ENCODE data around the gene POLR2E. TPM values are rescaled to one million over a fixed set of nuclear protein-coding genes. Genes with fewer than 3 reads are reported as not detected.

Gene POLR2E
- total RNA-seq, 1 donor from 2014 or later, result 173 TPM

DNA sequence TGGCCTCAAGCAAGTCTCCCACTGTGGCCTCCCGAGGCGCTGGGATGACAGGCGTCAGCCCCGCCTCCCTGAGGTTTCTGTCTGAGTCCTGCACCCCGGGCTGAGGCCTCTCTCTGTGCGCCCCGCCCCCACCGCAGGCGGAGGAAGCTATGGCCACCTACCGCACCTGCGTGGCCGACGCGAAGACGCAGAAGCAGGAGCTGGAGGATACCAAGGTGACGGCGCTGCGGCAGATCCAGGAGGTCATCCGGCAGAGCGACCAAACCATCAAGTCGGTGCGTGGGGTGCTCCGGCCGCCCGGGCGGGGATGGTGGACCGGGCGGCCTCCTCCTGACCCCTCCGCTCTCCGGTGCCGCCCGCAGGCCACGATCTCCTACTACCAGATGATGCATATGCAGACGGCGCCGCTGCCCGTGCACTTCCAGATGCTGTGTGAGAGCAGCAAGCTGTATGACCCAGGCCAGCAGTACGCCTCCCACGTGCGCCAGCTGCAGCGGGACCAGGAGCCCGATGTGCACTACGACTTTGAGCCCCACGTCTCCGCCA, 15.5 kb downstream of the POLR2E start:
- TF ChIP-seq, protein P1, sequence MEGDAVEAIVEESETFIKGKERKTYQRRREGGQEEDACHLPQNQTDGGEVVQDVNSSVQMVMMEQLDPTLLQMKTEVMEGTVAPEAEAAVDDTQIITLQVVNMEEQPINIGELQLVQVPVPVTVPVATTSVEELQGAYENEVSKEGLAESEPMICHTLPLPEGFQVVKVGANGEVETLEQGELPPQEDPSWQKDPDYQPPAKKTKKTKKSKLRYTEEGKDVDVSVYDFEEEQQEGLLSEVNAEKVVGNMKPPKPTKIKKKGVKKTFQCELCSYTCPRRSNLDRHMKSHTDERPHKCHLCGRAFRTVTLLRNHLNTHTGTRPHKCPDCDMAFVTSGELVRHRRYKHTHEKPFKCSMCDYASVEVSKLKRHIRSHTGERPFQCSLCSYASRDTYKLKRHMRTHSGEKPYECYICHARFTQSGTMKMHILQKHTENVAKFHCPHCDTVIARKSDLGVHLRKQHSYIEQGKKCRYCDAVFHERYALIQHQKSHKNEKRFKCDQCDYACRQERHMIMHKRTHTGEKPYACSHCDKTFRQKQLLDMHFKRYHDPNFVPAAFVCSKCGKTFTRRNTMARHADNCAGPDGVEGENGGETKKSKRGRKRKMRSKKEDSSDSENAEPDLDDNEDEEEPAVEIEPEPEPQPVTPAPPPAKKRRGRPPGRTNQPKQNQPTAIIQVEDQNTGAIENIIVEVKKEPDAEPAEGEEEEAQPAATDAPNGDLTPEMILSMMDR (IDR thresholded peaks at IDR 0.05), result no peak
- DNase-seq (no peak), ATAC-seq (ENCODE audit: low read depth) (no peak)
- H3K4me3 Mint-ChIP-seq, result no peak overlapping the region
- CTCF ChIA-PET, result interaction anchor here (1.1 kb wide), 1 partner anchor 15 kb away, joined by 4 read pairs; no protein-coding TSS in a partner anchor
- POLR2A ChIA-PET, result interaction anchor here (0.6 to 13.1 kb wide), 6 partner anchors 7 to 189 kb away, joined by 3 to 184 read pairs (median 4); partner anchors contain the start of genes ABCA7, ARHGAP45 and CIRBP
- H3K9me3 Mint-ChIP-seq, result no peaks in the 10 kb centered on the region
- peak overlapping the region; percentile 41 for H3K27ac Mint-ChIP-seq
- peaks cover 59% of the 10 kb centered on the region for H3K4me1 Mint-ChIP-seq
- intact Hi-C loops (cut with micrococcal nuclease), result no loop called here
- peaks cover 62% of the 10 kb centered on the region for H3K36me3 Mint-ChIP-seq (ENCODE audit: low read depth)
- no peaks in the 10 kb centered on the region for H3K27me3 Mint-ChIP-seq

DNA sequence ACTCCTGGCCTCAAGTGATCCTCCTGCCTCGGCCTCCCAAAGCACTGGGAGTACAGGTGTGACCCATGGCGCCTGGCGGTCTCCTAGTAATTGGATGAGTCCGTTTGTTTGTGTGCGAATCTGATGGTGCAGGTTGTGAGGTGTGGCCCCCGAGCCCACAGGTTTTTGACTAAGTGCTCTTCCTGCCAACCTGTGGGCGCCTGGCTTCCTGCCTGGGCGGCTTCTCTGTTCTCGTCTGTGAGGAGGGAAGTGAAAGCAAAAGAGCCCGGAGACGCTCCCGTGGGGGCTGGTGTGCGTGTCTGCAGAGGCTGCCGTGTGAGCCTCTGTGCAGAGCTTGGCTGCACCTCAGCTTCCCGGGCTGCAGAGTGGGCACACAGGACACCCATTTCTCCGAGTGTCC, 18.2 kb downstream of the POLR2E start:
- peak; percentile 89 for ATAC-seq (ENCODE audit: low read depth)
- peak; percentile 84 for DNase-seq
- TF ChIP-seq, protein P1 (IDR thresholded peaks at IDR 0.05), result no peak
- Mint-ChIP-seq H3K4me3 (peak overlapping the region; percentile 71), H3K4me1 (peaks cover 67% of the 10 kb centered on the region), H3K36me3 (ENCODE audit: low read depth) (peaks cover 60% of the 10 kb centered on the region), H3K27me3 (no peaks in the 10 kb centered on the region), H3K9me3 (no peaks in the 10 kb centered on the region), H3K27ac (peak overlapping the region; percentile 93)
- intact Hi-C loops (cut with micrococcal nuclease), result loop anchor here (1.0 kb wide), 4 partner anchors 10 to 56 kb away; partner anchors contain the start of genes ABCA7, ARHGAP45, RNU6-2 and TMEM259
- POLR2A ChIA-PET, result interaction anchor here (0.6 to 13.1 kb wide), 25 partner anchors 9 to 361 kb away, joined by 3 to 184 read pairs (median 6); partner anchors contain the start of genes ABCA7, ARHGAP45, CIRBP and CNN2
- CTCF ChIA-PET, result interaction anchor here (1.1 kb wide), 1 partner anchor 12 kb away, joined by 3 read pairs; no protein-coding TSS in a partner anchor

DNA sequence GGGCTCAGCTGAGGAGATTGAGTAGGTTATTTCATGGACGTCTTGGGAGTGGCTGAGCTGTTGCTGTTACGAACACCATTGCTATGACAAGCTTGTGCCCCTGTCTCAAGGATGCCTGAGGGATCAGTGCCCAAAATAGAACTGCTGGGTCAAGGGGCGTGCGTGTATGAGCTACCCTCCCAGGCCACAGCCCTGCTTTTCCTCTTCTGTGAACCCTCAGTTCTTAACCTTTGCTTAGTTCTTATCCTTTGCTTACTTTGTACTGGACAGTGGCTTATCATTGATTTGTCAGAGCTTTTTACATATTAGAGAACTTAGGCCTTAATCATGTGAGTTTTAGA, 19.2 kb downstream of the POLR2E start:
- H3K4me3 Mint-ChIP-seq, result peak overlapping the region; percentile 53
- peaks cover 66% of the 10 kb centered on the region for H3K4me1 Mint-ChIP-seq
- no peaks in the 10 kb centered on the region for H3K27me3 Mint-ChIP-seq
- TF ChIP-seq, protein P1 (IDR thresholded peaks at IDR 0.05), result no peak
- peaks cover 57% of the 10 kb centered on the region for H3K36me3 Mint-ChIP-seq (ENCODE audit: low read depth)
- ATAC-seq (ENCODE audit: low read depth) (no peak), DNase-seq (no peak)
- POLR2A ChIA-PET, result interaction anchor here (0.5 to 13.1 kb wide), 15 partner anchors 9 to 193 kb away, joined by 3 to 184 read pairs (median 16); partner anchors contain the start of genes ABCA7, ARHGAP45, CIRBP and CNN2
- no peaks in the 10 kb centered on the region for H3K9me3 Mint-ChIP-seq
- H3K27ac Mint-ChIP-seq, result peak overlapping the region; percentile 93
- CTCF ChIA-PET, result interaction anchor here (1.2 kb wide), 1 partner anchor 12 kb away, joined by 4 read pairs; no protein-coding TSS in a partner anchor
- intact Hi-C loops (cut with micrococcal nuclease), result no loop called here

DNA sequence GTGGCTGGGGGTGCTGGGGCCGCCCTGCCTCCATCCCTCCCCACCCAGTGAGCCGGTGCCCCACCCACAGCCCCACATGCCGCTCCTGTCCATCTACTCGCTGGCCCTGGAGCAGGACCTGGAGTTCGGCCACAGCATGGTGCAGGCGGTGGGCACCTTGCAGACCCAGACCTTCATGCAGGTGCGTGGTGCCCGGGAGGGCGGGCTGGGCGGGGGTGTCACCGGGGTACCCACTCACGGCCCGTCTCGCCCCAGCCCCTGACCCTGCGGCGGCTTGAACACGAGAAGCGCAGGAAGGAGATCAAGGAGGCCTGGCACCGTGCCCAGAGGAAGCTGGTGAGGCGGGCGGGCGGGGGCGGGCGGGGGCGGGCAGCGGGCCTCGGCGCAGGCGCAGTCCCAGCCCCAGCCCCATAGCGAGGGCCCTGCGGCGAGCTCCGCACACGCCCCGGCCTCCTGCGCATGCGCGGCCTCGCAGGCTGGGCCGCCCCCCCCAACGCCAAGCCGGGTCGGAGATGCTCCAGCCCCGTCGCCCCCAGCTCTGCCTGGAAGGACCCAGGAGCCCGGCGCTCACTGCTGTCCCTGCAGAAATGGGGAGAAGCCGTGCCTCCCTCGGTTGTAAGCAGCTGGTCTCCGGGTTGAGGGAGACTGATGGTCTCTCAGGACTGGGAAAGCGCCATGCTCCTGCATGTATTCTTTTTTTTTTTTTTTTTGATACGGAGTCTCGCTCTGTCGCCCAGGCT, 20.5 kb downstream of the POLR2E start:
- intact Hi-C loops (cut with micrococcal nuclease), result no loop called here
- peak; percentile 82 for DNase-seq
- ChIA-PET CTCF (interaction anchor here (1.0 to 1.4 kb wide), 2 partner anchors 9 to 73 kb away, joined by 3 to 9 read pairs; no protein-coding TSS in a partner anchor), POLR2A (interaction anchor here (0.5 to 13.1 kb wide), 25 partner anchors 8 to 195 kb away, joined by 3 to 184 read pairs (median 6); partner anchors contain the start of genes ABCA7, ARHGAP45, CIRBP and CNN2)
- peaks cover 50% of the 10 kb centered on the region for H3K36me3 Mint-ChIP-seq (ENCODE audit: low read depth)
- no peaks in the 10 kb centered on the region for H3K27me3 Mint-ChIP-seq
- no peaks in the 10 kb centered on the region for H3K9me3 Mint-ChIP-seq
- peak overlapping the region; percentile 53 for H3K4me3 Mint-ChIP-seq
- H3K27ac Mint-ChIP-seq, result peak overlapping the region; percentile 93
- TF ChIP-seq, protein P1 (IDR thresholded peaks at IDR 0.05), result no peak
- ATAC-seq (ENCODE audit: low read depth), result peak; percentile 37
- H3K4me1 Mint-ChIP-seq, result peaks cover 62% of the 10 kb centered on the region
